ENCODE results near the gene GPR37.

DNA sequence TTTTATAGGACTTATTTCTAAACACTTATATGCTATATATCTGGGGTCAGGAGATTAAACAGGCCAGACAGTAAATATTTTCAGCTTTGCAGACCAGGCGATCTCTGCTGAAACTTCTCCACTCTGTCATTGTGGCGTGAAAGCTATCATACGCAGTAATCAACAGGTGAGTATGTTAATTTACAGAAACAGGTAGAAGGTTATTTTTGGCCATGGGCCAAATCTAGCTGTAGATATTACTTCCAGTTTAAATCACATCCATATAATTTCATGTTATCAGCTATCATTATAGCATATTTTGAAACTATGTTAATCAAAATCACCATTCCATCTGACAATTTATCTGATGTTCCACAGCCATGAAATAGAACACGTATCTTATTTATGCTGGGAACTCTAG, 67.8 kb downstream of the GPR37 start:
- TF ChIP-seq, protein P1, sequence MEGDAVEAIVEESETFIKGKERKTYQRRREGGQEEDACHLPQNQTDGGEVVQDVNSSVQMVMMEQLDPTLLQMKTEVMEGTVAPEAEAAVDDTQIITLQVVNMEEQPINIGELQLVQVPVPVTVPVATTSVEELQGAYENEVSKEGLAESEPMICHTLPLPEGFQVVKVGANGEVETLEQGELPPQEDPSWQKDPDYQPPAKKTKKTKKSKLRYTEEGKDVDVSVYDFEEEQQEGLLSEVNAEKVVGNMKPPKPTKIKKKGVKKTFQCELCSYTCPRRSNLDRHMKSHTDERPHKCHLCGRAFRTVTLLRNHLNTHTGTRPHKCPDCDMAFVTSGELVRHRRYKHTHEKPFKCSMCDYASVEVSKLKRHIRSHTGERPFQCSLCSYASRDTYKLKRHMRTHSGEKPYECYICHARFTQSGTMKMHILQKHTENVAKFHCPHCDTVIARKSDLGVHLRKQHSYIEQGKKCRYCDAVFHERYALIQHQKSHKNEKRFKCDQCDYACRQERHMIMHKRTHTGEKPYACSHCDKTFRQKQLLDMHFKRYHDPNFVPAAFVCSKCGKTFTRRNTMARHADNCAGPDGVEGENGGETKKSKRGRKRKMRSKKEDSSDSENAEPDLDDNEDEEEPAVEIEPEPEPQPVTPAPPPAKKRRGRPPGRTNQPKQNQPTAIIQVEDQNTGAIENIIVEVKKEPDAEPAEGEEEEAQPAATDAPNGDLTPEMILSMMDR (conservative IDR thresholded peaks at IDR 0.05 in 1 of 2, IDR thresholded peaks at IDR 0.05 in 1 of 2; ENCODE audit: low read depth in 1 of 2, low read length in 2 of 2), result no peak
- no peak for TF ChIP-seq EZH2 (IDR thresholded peaks at IDR 0.05; ENCODE audit: low read length, missing control alignments)

All from fibroblast of lung (primary cell).